Fibroblast of upper back skin (primary cell): ENCODE results near the gene SRF.

Experiments used
- DNase-seq: peaks from one replicate; pipeline ENCODE4 v3.0.0-alpha.2; 2013

The SRF gene

GRCh38 chr6:43147691-43148477 lies 23.2 kb upstream of the SRF start:
- DNase-seq = no peak

- peak; percentile 49 for DNase-seq
Observed at GRCh38 chr6:43149265-43149664, 21.8 kb upstream of the SRF start.

- no peak for DNase-seq
Observed at GRCh38 chr6:43150051-43150751, 20.9 kb upstream of the SRF start.

- DNase-seq = no peak
Observed at GRCh38 chr6:43159599-43159998, 11.5 kb upstream of the SRF start.

GRCh38 chr6:43163899-43164298 lies 7.2 kb upstream of the SRF start:
- no peak for DNase-seq

GRCh38 chr6:43170417-43170930 lies 595 bp upstream of the SRF start:
- peak; percentile 90 for DNase-seq

GRCh38 chr6:43171707-43172103 lies 636 bp downstream of the SRF start:
- DNase-seq = no peak

- peak; percentile 28 for DNase-seq
Observed at GRCh38 chr6:43172104-43173007, 1.3 kb downstream of the SRF start.

- DNase-seq = peak; percentile 21
Observed at GRCh38 chr6:43173591-43174262, 2.7 kb downstream of the SRF start.

GRCh38 chr6:43174263-43175112 lies 3.4 kb downstream of the SRF start:
- DNase-seq = peak; percentile 99

- no peak for DNase-seq
Observed at GRCh38 chr6:43175676-43176422, 4.8 kb downstream of the SRF start.

GRCh38 chr6:43176423-43176786 lies 5.3 kb downstream of the SRF start:
- DNase-seq = no peak

- DNase-seq = no peak
Observed at GRCh38 chr6:43178150-43178549, 7.1 kb downstream of the SRF start.

- no peak for DNase-seq
Observed at GRCh38 chr6:43178951-43179830, 8.1 kb downstream of the SRF start.

GRCh38 chr6:43180058-43180457 lies 9.0 kb downstream of the SRF start:
- no peak for DNase-seq

GRCh38 chr6:43180985-43181384 lies 9.9 kb downstream of the SRF start:
- DNase-seq = peak; percentile 17

- DNase-seq = no peak
Observed at GRCh38 chr6:43181621-43181941, 10.5 kb downstream of the SRF start.

- DNase-seq = peak; percentile 57
Observed at GRCh38 chr6:43181942-43182860, 11.1 kb downstream of the SRF start, which contains the start of gene CUL9. TSS of gene CUL9 (plus strand) at chr6:43182196. CDS start at chr6:43184311, 2,115 bp downstream.

- no peak for DNase-seq
Observed at GRCh38 chr6:43183441-43183840, 12.4 kb downstream of the SRF start.
